IMR-90 (cell line): ENCODE data around the gene ATXN7L2. TPM values are rescaled to one million over a fixed set of nuclear protein-coding genes. Genes with fewer than 3 reads are reported as not detected.
A peak's percentile ranks its signal among the peaks of the same experiment; 100 is the strongest.

Experiments
- ATAC-seq: fragments of 200-7000 bp; cut with Tn5 transposase; 2 replicates; pipeline ENCODE4 v1.9.1; 2020; ENCODE audit warnings: low read depth, mild to moderate bottlenecking, moderate library complexity
- BruUV-seq: library from RNA; stranded (reverse); fragments of 400-500 nt; replicated peaks from 2 replicates; lab custom pipeline; 2021; lab: Mats Ljungman, UMichigan
- CTCF ChIA-PET: fragments of 300-600 bp; formaldehyde crosslinking; extraction: SDS; loops from one replicate; lab custom pipeline; 2021; ENCODE audit warnings: antibody characterized with exemption; lab: Yijun Ruan, JAX
- POLR2A ChIA-PET: fragments of 300-600 bp; sonication (Branson Sonifier 250); formaldehyde crosslinking; loops from one replicate; lab custom pipeline; 2022; ENCODE audit warnings: antibody characterized with exemption; ENCODE audit not compliant: unreplicated experiment; lab: Charles Lee
- DNase-seq: peaks from one replicate; pipeline ENCODE4 v3.0.0; 2013
- H2AFZ ChIP-seq: replicated peaks from 2 replicates; pipeline ENCODE3; 2013; ENCODE audit warnings: low read length, mild to moderate bottlenecking; ENCODE audit not compliant: poor library complexity
- H2AK5ac ChIP-seq: 2 replicates; pipeline ENCODE4 v1.6.1; 2013; ENCODE audit warnings: low read depth, low read length, inconsistent platforms
- H2AK9ac ChIP-seq: replicated peaks from 2 replicates; pipeline ENCODE3; 2013; ENCODE audit warnings: mild to moderate bottlenecking, low read depth, low read length, moderate library complexity; ENCODE audit not compliant: poor library complexity
- H2BK120ac ChIP-seq: 2 replicates; pipeline ENCODE4 v1.6.1; 2013; ENCODE audit warnings: low read depth, low read length, inconsistent platforms
- H2BK15ac ChIP-seq: 3 replicates; pipeline ENCODE4 v1.6.1; 2013; ENCODE audit warnings: low read depth, low read length, inconsistent platforms
- H2BK20ac ChIP-seq: 2 replicates; pipeline ENCODE4 v1.6.1; 2013; ENCODE audit warnings: low read depth, mild to moderate bottlenecking, inconsistent platforms, low read length, moderate library complexity
- H2BK5ac ChIP-seq: 2 replicates; pipeline ENCODE4 v1.6.1; 2013; ENCODE audit warnings: mild to moderate bottlenecking, low read depth, low read length, inconsistent platforms; ENCODE audit not compliant: poor library complexity, severe bottlenecking
- H3K14ac ChIP-seq: replicated peaks from 2 replicates; pipeline ENCODE4 v1.6.1; 2013; ENCODE audit warnings: low read depth, low read length, inconsistent platforms
- H3K18ac ChIP-seq: 2 replicates; pipeline ENCODE4 v1.6.1; 2013; ENCODE audit warnings: low read depth, low read length, control low read depth
- H3K23ac ChIP-seq: 2 replicates; pipeline ENCODE4 v1.6.1; 2013; ENCODE audit warnings: low read depth, low read length, inconsistent platforms
- H3K27ac ChIP-seq: 2 replicates; pipeline ENCODE4 v1.5.1; 2013; ENCODE audit warnings: mild to moderate bottlenecking, control low read depth, low read length; ENCODE audit not compliant: insufficient read depth
- H3K27me3 ChIP-seq: 2 replicates; pipeline ENCODE4 v1.6.1; 2013; ENCODE audit warnings: low read length; ENCODE audit not compliant: control insufficient read depth, insufficient read depth
- H3K36me3 ChIP-seq: 2 replicates; pipeline ENCODE4 v1.6.1; 2013; ENCODE audit warnings: low read length, mixed read lengths; ENCODE audit not compliant: control insufficient read depth, insufficient read depth
- H3K4ac ChIP-seq: 2 replicates; pipeline ENCODE4 v1.6.1; 2013; ENCODE audit warnings: low read depth, low read length, inconsistent platforms
- H3K4me1 ChIP-seq: 2 replicates; pipeline ENCODE4 v1.6.1; 2013; ENCODE audit warnings: low read length, mixed read lengths; ENCODE audit not compliant: control insufficient read depth, insufficient read depth
- H3K4me2 ChIP-seq: 2 replicates; pipeline ENCODE4 v1.6.1; 2013; ENCODE audit warnings: low read depth, mild to moderate bottlenecking, control low read depth, low read length, moderate library complexity
- H3K4me3 ChIP-seq: 2 replicates; pipeline ENCODE4 v1.5.1; 2013; ENCODE audit warnings: low read depth, mild to moderate bottlenecking, control low read depth, low read length, moderate library complexity; ENCODE audit not compliant: insufficient read depth
- H3K56ac ChIP-seq: 2 replicates; pipeline ENCODE4 v1.6.1; 2013; ENCODE audit warnings: low read length, inconsistent platforms; ENCODE audit not compliant: insufficient read depth; ENCODE audit errors: extremely low read depth
- H3K79me1 ChIP-seq, 2 experiments: 2 replicates each; pipeline ENCODE4 v1.6.1; 2013; ENCODE audit warnings: low read length in 2 of 2, inconsistent platforms in 1 of 2, low read depth in 1 of 2
- H3K9ac ChIP-seq: 2 replicates; pipeline ENCODE4 v1.6.1; 2013; ENCODE audit warnings: low read depth, low read length, control low read depth
- H3K9me1 ChIP-seq: 2 replicates; pipeline ENCODE4 v1.6.1; 2013; ENCODE audit warnings: low read length, inconsistent platforms; ENCODE audit not compliant: insufficient read depth
- H3K9me3 ChIP-seq: 2 replicates; pipeline ENCODE4 v1.6.1; 2013; ENCODE audit warnings: low read length; ENCODE audit not compliant: control insufficient read depth, insufficient read depth
- H4K20me1 ChIP-seq: 2 replicates; pipeline ENCODE4 v1.6.1; 2013; ENCODE audit warnings: low read length, inconsistent platforms; ENCODE audit not compliant: insufficient read depth
- H4K5ac ChIP-seq: 2 replicates; pipeline ENCODE4 v1.6.1; 2013; ENCODE audit warnings: mild to moderate bottlenecking, low read depth, low read length, control low read depth
- H4K8ac ChIP-seq, 2 experiments: 2 replicates each; pipeline ENCODE4 v1.6.1; 2013; ENCODE audit warnings: low read depth in 2 of 2, low read length in 2 of 2, control low read depth in 1 of 2, inconsistent platforms in 1 of 2
- H4K91ac ChIP-seq: 2 replicates; pipeline ENCODE4 v1.6.1; 2013; ENCODE audit warnings: low read depth, low read length, inconsistent platforms; ENCODE audit not compliant: insufficient read depth
- BHLHE40 ChIP-seq: fragments of 150-350 bp; IDR thresholded peaks from 2 replicates; pipeline ENCODE4 v1.6.1; 2016; ENCODE audit warnings: mild to moderate bottlenecking, low read depth, low read length
- CEBPB ChIP-seq: IDR thresholded peaks from 2 replicates; pipeline ENCODE4 v1.6.1; 2012; ENCODE audit warnings: low read depth, low read length, improper control_type of control experiment
- CHD1 ChIP-seq: IDR thresholded peaks from 2 replicates; pipeline ENCODE4 v1.6.1; 2012; ENCODE audit warnings: low read depth, low read length, improper control_type of control experiment
- FOS ChIP-seq: fragments of 150-350 bp; IDR thresholded peaks from 2 replicates; pipeline ENCODE4 v1.6.1; 2016; ENCODE audit warnings: low read depth, low read length
- MAFK ChIP-seq: IDR thresholded peaks from 2 replicates; pipeline ENCODE4 v1.6.1; 2012; ENCODE audit warnings: low read depth, low read length, improper control_type of control experiment
- MAZ ChIP-seq: IDR thresholded peaks from 2 replicates; pipeline ENCODE4 v1.6.1; 2012; ENCODE audit warnings: low read depth, mild to moderate bottlenecking, low read length, improper control_type of control experiment, moderate library complexity, borderline replicate concordance
- MXI1 ChIP-seq: IDR thresholded peaks from 2 replicates; pipeline ENCODE4 v1.6.1; 2012; ENCODE audit warnings: low read depth, mild to moderate bottlenecking, low read length, moderate library complexity, borderline replicate concordance
- POLR2A ChIP-seq: IDR thresholded peaks from 2 replicates; pipeline ENCODE4 v1.6.1; 2012; ENCODE audit warnings: mild to moderate bottlenecking, low read depth, low read length
- RAD21 ChIP-seq: IDR thresholded peaks from 2 replicates; pipeline ENCODE4 v1.6.1; 2012; ENCODE audit warnings: low read length, improper control_type of control experiment
- RCOR1 ChIP-seq: IDR thresholded peaks from 2 replicates; pipeline ENCODE4 v1.6.1; 2012; ENCODE audit warnings: mild to moderate bottlenecking, low read length, improper control_type of control experiment; ENCODE audit not compliant: insufficient replicate concordance
- RFX5 ChIP-seq: IDR thresholded peaks from 2 replicates; pipeline ENCODE4 v1.8.0; 2012; ENCODE audit warnings: low read depth, mild to moderate bottlenecking, low read length, moderate library complexity
- WGBS, 2 experiments: methylation state at CpG; one replicate each; pipeline versions ENCODE4 v1.1.5 to v1.1.7; 2013; ENCODE audit warnings: missing lambda C conversion rate in 2 of 2; ENCODE audit not compliant: insufficient read length in 1 of 2; ENCODE audit errors: extremely low coverage in 2 of 2; 5-methylcytosine and 5-hydroxymethylcytosine counted together
- dilution Hi-C: fragments of 300-500 bp; cut with HindIII; formaldehyde crosslinking; loops from one replicate; pipeline ENCODE4 v1.14.3; 2018; ENCODE audit warnings: low sequenced_read_pairs; ENCODE audit not compliant: unreplicated experiment
- in situ Hi-C: fragments of 300-500 bp; cut with MboI; formaldehyde crosslinking; loops from 3 replicates; pipeline ENCODE4 v1.14.3; 2019; ENCODE audit warnings: low sequenced_read_pairs, inconsistent platforms, mixed read lengths
- intact Hi-C: fragments of 100-400 bp; cut with micrococcal nuclease; formaldehyde crosslinking; loops from 2 replicates; pipeline ENCODE4 v1.10.0; 2022
- polyA plus RNA-seq, 3 experiments: library from polyadenylated mRNA; depleted of rRNA; stranded (reverse); fragments of >200 nt; gene quantifications; 2 replicates each; pipeline ENCODE4 v1.2.3, GENCODE V29; 2012; ENCODE audit warnings: low replicate concordance in 1 of 3
- total RNA-seq: library from RNA; depleted of rRNA; stranded (reverse); fragments of >200 nt; gene quantifications from 2 replicates; pipeline ENCODE4 v1.2.3, GENCODE V29; 2012
- TF ChIP-seq, protein P1 (sequence below): fragments of 150-350 bp; IDR thresholded peaks from 2 replicates; pipeline ENCODE4 v1.6.1; 2017; ENCODE audit warnings: mild to moderate bottlenecking, antibody characterized with exemption, low read length, low read depth
- TF ChIP-seq, protein P2 (sequence below): conservative IDR thresholded peaks from 2 replicates; pipeline ENCODE4 v1.5.1; 2012; ENCODE audit warnings: mild to moderate bottlenecking, low read depth, low read length, improper control_type of control experiment
- TF ChIP-seq, protein P3 (sequence below): fragments of 150-350 bp; IDR thresholded peaks from 2 replicates; pipeline ENCODE4 v1.6.1; 2016; ENCODE audit warnings: low read depth, mild to moderate bottlenecking, low read length, moderate library complexity, borderline replicate concordance

ATXN7L2 gene
- total and polyA plus RNA-seq, 2 of the 4 experiments (the other 2 are of a cell fraction) = 1.3 to 4.8 TPM

- Histone ChIP-seq H3K79me1 (peaks cover 15 to 38% of the 10 kb centered on the region in 2 experiments), H3K27ac (peak within 1 kb of the TSS; percentile 86), H3K27me3 (no peaks in the 10 kb centered on the region), H3K9ac (peak within 1 kb of the TSS; percentile 75), H3K4me1 (peaks cover 8% of the 10 kb centered on the region), H2AK5ac (0 out of 2 replicates have a peak within 1 kb of the TSS, but pooled peaks have one; percentile 29), H3K18ac (no peak within 1 kb of the TSS), H4K8ac (peak within 1 kb of the TSS; percentile 80 to 97), H2BK120ac (peak within 1 kb of the TSS; percentile 75), H3K4me3 (peak within 1 kb of the TSS; percentile 91), H2BK15ac (no peak within 1 kb of the TSS; the same call in 2 of the 3 replicates), H3K56ac (0 out of 2 replicates have a peak within 1 kb of the TSS, but pooled peaks have one; percentile 46), H2BK20ac (no peak within 1 kb of the TSS), H3K4me2 (peak within 1 kb of the TSS; percentile 77), H3K9me3 (no peaks in the 10 kb centered on the region), H2AK9ac (peak within 1 kb of the TSS; percentile 35), H4K91ac (peak within 1 kb of the TSS; percentile 86), H2BK5ac (peak within 1 kb of the TSS; percentile 84), H3K23ac (peak within 1 kb of the TSS; percentile 84), H4K20me1 (peaks cover 6% of the 10 kb centered on the region; the same call in 1 of the 2 replicates), H3K14ac (peak within 1 kb of the TSS; percentile 77), H4K5ac (peak within 1 kb of the TSS; percentile 74), H3K4ac (peak within 1 kb of the TSS; percentile 78), H3K9me1 (peaks cover 8% of the 10 kb centered on the region), H2AFZ (peak within 1 kb of the TSS; percentile 98), H3K36me3 (peaks cover 19% of the 10 kb centered on the region)
- dilution Hi-C loops = no loop called here
- DNase-seq = peak; percentile 78
- CTCF ChIA-PET = interaction anchor here (0.7 to 8.5 kb wide), 7 partner anchors 9 to 126 kb away, joined by 3 to 75 read pairs (median 3); partner anchors contain the start of gene GNAI3
- ATAC-seq = peak; percentile 95
- in situ Hi-C loops = no loop called here
- POLR2A ChIA-PET = no interaction called here
- WGBS, 2 experiments = 0% methylated on average over 7 of the region's 44 CpGs; no CpG with 5 or more reads in 1 of the 2 experiments
- intact Hi-C loops = loop anchor here (1.0 kb wide), 1 partner anchor 38 kb away; no protein-coding TSS in a partner anchor
- no TSS peak for BruUV-seq
- no peak for TF ChIP-seq CHD1
- peak; percentile 71 for TF ChIP-seq RAD21
- no peak for TF ChIP-seq FOS
- TF ChIP-seq MAZ = peak; percentile 82
- TF ChIP-seq POLR2A = no peak
- TF ChIP-seq, protein P1, sequence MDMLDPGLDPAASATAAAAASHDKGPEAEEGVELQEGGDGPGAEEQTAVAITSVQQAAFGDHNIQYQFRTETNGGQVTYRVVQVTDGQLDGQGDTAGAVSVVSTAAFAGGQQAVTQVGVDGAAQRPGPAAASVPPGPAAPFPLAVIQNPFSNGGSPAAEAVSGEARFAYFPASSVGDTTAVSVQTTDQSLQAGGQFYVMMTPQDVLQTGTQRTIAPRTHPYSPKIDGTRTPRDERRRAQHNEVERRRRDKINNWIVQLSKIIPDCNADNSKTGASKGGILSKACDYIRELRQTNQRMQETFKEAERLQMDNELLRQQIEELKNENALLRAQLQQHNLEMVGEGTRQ = no peak
- TF ChIP-seq, protein P2, sequence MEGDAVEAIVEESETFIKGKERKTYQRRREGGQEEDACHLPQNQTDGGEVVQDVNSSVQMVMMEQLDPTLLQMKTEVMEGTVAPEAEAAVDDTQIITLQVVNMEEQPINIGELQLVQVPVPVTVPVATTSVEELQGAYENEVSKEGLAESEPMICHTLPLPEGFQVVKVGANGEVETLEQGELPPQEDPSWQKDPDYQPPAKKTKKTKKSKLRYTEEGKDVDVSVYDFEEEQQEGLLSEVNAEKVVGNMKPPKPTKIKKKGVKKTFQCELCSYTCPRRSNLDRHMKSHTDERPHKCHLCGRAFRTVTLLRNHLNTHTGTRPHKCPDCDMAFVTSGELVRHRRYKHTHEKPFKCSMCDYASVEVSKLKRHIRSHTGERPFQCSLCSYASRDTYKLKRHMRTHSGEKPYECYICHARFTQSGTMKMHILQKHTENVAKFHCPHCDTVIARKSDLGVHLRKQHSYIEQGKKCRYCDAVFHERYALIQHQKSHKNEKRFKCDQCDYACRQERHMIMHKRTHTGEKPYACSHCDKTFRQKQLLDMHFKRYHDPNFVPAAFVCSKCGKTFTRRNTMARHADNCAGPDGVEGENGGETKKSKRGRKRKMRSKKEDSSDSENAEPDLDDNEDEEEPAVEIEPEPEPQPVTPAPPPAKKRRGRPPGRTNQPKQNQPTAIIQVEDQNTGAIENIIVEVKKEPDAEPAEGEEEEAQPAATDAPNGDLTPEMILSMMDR = peak; percentile 98
- TF ChIP-seq BHLHE40 = 0 out of 2 replicates have a peak, but pooled peaks have one; percentile 4
- TF ChIP-seq MXI1 = peak; percentile 94
- no peak for TF ChIP-seq RCOR1
- TF ChIP-seq MAFK = no peak
- no peak for TF ChIP-seq CEBPB
- TF ChIP-seq, protein P3, sequence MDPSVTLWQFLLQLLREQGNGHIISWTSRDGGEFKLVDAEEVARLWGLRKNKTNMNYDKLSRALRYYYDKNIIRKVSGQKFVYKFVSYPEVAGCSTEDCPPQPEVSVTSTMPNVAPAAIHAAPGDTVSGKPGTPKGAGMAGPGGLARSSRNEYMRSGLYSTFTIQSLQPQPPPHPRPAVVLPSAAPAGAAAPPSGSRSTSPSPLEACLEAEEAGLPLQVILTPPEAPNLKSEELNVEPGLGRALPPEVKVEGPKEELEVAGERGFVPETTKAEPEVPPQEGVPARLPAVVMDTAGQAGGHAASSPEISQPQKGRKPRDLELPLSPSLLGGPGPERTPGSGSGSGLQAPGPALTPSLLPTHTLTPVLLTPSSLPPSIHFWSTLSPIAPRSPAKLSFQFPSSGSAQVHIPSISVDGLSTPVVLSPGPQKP = no peak
- TF ChIP-seq RFX5 = no peak
These were observed 10.3 kb downstream of the ATXN7L2 start, which contains the start of gene CYB561D1 for GRCh38 chr1:109493805-109494539. CYB561D1 (plus strand) TSS chr1:109494094; CDS start chr1:109494140, 46 bp downstream.
